Progenitor cell of endocrine pancreas (in vitro differentiated cells): Measurements from ENCODE around the gene INAVA. TPM values are rescaled to one million over a fixed set of nuclear protein-coding genes. Genes with fewer than 3 reads are reported as not detected.
"Not testable (repeated sequence)": the region's sequence is repeated elsewhere in the genome, so short reads cannot be mapped to it uniquely, and the experiment has no call there.

ENCODE experiments used
- DNase-seq: peaks from one replicate; pipeline ENCODE4 v3.0.0; 2021; ENCODE audit warnings: low spot score; ENCODE audit not compliant: unreplicated experiment
- H3K27ac Mint-ChIP-seq: 2 replicates; pipeline ENCODE4 v1.8.0; 2021; ENCODE audit warnings: mild to moderate bottlenecking, moderate library complexity, mixed read lengths
- H3K27me3 Mint-ChIP-seq: 2 replicates; pipeline ENCODE4 v1.8.0; 2021; ENCODE audit warnings: mixed read lengths
- H3K36me3 Mint-ChIP-seq: 2 replicates; pipeline ENCODE4 v1.8.0; 2022; ENCODE audit warnings: mixed read lengths; ENCODE audit not compliant: insufficient read depth
- H3K4me1 Mint-ChIP-seq: 2 replicates; pipeline ENCODE4 v1.8.0; 2021; ENCODE audit warnings: low read depth, mixed read lengths
- H3K4me3 Mint-ChIP-seq: 2 replicates; pipeline ENCODE4 v1.8.0; 2021; ENCODE audit warnings: low read depth, mild to moderate bottlenecking, moderate library complexity, mixed read lengths
- H3K9me3 Mint-ChIP-seq: 2 replicates; pipeline ENCODE4 v1.8.0; 2021; ENCODE audit warnings: low read depth, mixed read lengths
- CTCF ChIP-seq: fragments of 200-600 bp; sonication (generic); IDR thresholded peaks from one replicate; pipeline ENCODE4 v1.5.0; 2021; ENCODE audit warnings: antibody characterized with exemption, mild to moderate bottlenecking; ENCODE audit not compliant: unreplicated experiment
- total RNA-seq: library from RNA; stranded (reverse); gene quantifications from 2 replicates; pipeline ENCODE4 v1.2.1, GENCODE V29; 2021

The INAVA gene
- total RNA-seq, 1 donor from 2014 or later = 84.2 TPM

- TF ChIP-seq CTCF = no peak
- Mint-ChIP-seq H3K36me3 (no peaks in the 10 kb centered on the region), H3K4me1 (no peaks in the 10 kb centered on the region), H3K4me3 (no peak overlapping the region), H3K27ac (no peak overlapping the region), H3K27me3 (no peaks in the 10 kb centered on the region), H3K9me3 (no peaks in the 10 kb centered on the region)
- DNase-seq = no peak
Observed at GRCh38 chr1:200929530-200930278, 35.0 kb downstream of the INAVA start.

- H3K4me3 Mint-ChIP-seq, H3K9me3 Mint-ChIP-seq, H3K4me1 Mint-ChIP-seq, H3K27ac Mint-ChIP-seq, H3K36me3 Mint-ChIP-seq, H3K27me3 Mint-ChIP-seq, DNase-seq: not testable (repeated sequence)
Observed at GRCh38 chr1:200930285-200930684, 35.6 kb downstream of the INAVA start.

GRCh38 chr1:200931776-200932175, 37.1 kb downstream of the INAVA start:
- no peak for DNase-seq
- H3K27ac Mint-ChIP-seq = no peak overlapping the region
- H3K4me1 Mint-ChIP-seq = no peaks in the 10 kb centered on the region
- TF ChIP-seq CTCF = no peak
- no peaks in the 10 kb centered on the region for H3K36me3 Mint-ChIP-seq
- no peaks in the 10 kb centered on the region for H3K27me3 Mint-ChIP-seq
- H3K9me3 Mint-ChIP-seq = no peaks in the 10 kb centered on the region
- no peak overlapping the region for H3K4me3 Mint-ChIP-seq

GRCh38 chr1:200934676-200935245, 40.1 kb downstream of the INAVA start:
- no peaks in the 10 kb centered on the region for H3K27me3 Mint-ChIP-seq
- H3K27ac Mint-ChIP-seq = no peak overlapping the region
- H3K9me3 Mint-ChIP-seq = no peaks in the 10 kb centered on the region
- no peaks in the 10 kb centered on the region for H3K36me3 Mint-ChIP-seq
- H3K4me3 Mint-ChIP-seq = no peak overlapping the region
- TF ChIP-seq CTCF = no peak
- H3K4me1 Mint-ChIP-seq = no peaks in the 10 kb centered on the region
- DNase-seq = no peak

GRCh38 chr1:200935286-200935962, 40.7 kb downstream of the INAVA start:
- not testable (repeated sequence) for H3K36me3 Mint-ChIP-seq, H3K27ac Mint-ChIP-seq, H3K27me3 Mint-ChIP-seq, H3K9me3 Mint-ChIP-seq, DNase-seq, H3K4me3 Mint-ChIP-seq, H3K4me1 Mint-ChIP-seq

- Mint-ChIP-seq H3K27ac (no peak overlapping the region), H3K4me1 (no peaks in the 10 kb centered on the region), H3K36me3 (peaks cover 1% of the 10 kb centered on the region), H3K27me3 (no peaks in the 10 kb centered on the region), H3K4me3 (no peak overlapping the region), H3K9me3 (peaks cover 10% of the 10 kb centered on the region)
- TF ChIP-seq CTCF = no peak
- DNase-seq = no peak
Observed at GRCh38 chr1:200938955-200939354, 44.3 kb downstream of the INAVA start.
